A549 (cell line): ENCODE data around the gene KDM8.

Experiments used
- CBX8 ChIP-seq: fragments of 200-600 bp; sonication (generic); IDR thresholded peaks from 2 replicates; pipeline ENCODE4 v1.6.1; 2016
- CHD2 ChIP-seq: fragments of 150-350 bp; IDR thresholded peaks from 2 replicates; pipeline ENCODE4 v1.6.1; 2014; ENCODE audit warnings: low read length; ENCODE audit not compliant: partially characterized antibody
- CTCF ChIP-seq: fragments of >200 bp; sonication (Bioruptor Twin); formaldehyde crosslinking; IDR thresholded peaks from 3 replicates; pipeline ENCODE4 v1.5.1; 2016
- EP300 ChIP-seq, 2 experiments: fragments of >200 bp; sonication (Bioruptor Twin); formaldehyde crosslinking; IDR thresholded peaks; 2 replicates in 1 of 2; 3 replicates in 1 of 2; pipeline ENCODE4 v1.6.1; 2016 to 2017
- JUN ChIP-seq, 2 experiments: fragments of >200 bp; sonication (Bioruptor Twin); formaldehyde crosslinking; IDR thresholded peaks; 2 replicates in 1 of 2; 3 replicates in 1 of 2; pipeline ENCODE4 v1.6.1; 2016 to 2017
- NR3C1 ChIP-seq: fragments of >200 bp; sonication (Bioruptor Twin); formaldehyde crosslinking; IDR thresholded peaks from 3 replicates; pipeline ENCODE4 v1.6.1; 2017
- PBX3 ChIP-seq: IDR thresholded peaks from 2 replicates; pipeline ENCODE4 v1.6.1; 2012
- POLR2A ChIP-seq: IDR thresholded peaks from 2 replicates; pipeline ENCODE4 v1.6.1; 2012; ENCODE audit warnings: mild to moderate bottlenecking, low read length
- USF2 ChIP-seq: fragments of 450-650 bp; IDR thresholded peaks from 2 replicates; pipeline ENCODE4 v1.6.1; 2014; ENCODE audit warnings: antibody characterized with exemption
- ZNF302 ChIP-seq: fragments of 250-450 bp; sonication (Bioruptor Pico); IDR thresholded peaks from 2 replicates; pipeline ENCODE4 v1.9.0; 2021; ENCODE audit warnings: inconsistent platforms, mild to moderate bottlenecking, moderate library complexity

- no peak for TF ChIP-seq NR3C1
- TF ChIP-seq CTCF, result no peak
- TF ChIP-seq ZNF302, result no peak
- TF ChIP-seq CHD2, result no peak
- TF ChIP-seq USF2, result no peak
- no peak for TF ChIP-seq PBX3
- TF ChIP-seq CBX8, result no peak
- TF ChIP-seq EP300 (IDR thresholded peaks at IDR 0.05), result no peak
- TF ChIP-seq POLR2A, result no peak
- no peak for TF ChIP-seq JUN (IDR thresholded peaks at IDR 0.05)
Observed at GRCh38 chr16:27168790-27169189, 34.5 kb upstream of the KDM8 start.
